Astrocyte (in vitro differentiated cells and primary cell): Measurements from ENCODE around the gene HOXA6. TPM values are rescaled to one million over a fixed set of nuclear protein-coding genes. Genes with fewer than 3 reads are reported as not detected.
A peak's percentile ranks its signal among the peaks of the same experiment; 100 is the strongest.

Experiments used
- DNase-seq: peaks from one replicate; pipeline ENCODE4 v3.0.0-alpha.2; 2010; ENCODE audit warnings: low read depth
- FAIRE-seq: peaks from 2 replicates; lab custom pipeline; 2011; peaks lifted over from hg19 to GRCh38; lab: Jason Lieb, UNC
- H2AFZ ChIP-seq: 2 replicates; pipeline ENCODE4 v1.6.0; 2012; ENCODE audit warnings: low read depth, low read length, inconsistent platforms
- H3K27ac ChIP-seq: 2 replicates; pipeline ENCODE4 v1.5.1; 2011; ENCODE audit warnings: low read depth, low read length, inconsistent platforms
- H3K27me3 ChIP-seq: 2 replicates; pipeline ENCODE4 v1.6.0; 2011; ENCODE audit warnings: low read length, inconsistent platforms; ENCODE audit not compliant: insufficient read depth
- H3K36me3 ChIP-seq: 2 replicates; pipeline ENCODE4 v1.5.1; 2011; ENCODE audit warnings: low read length, inconsistent platforms; ENCODE audit not compliant: insufficient read depth
- H3K4me1 ChIP-seq: 2 replicates; pipeline ENCODE4 v1.5.1; 2011; ENCODE audit warnings: low read length, inconsistent platforms; ENCODE audit not compliant: insufficient read depth
- H3K4me2 ChIP-seq: 2 replicates; pipeline ENCODE4 v1.6.0; 2012; ENCODE audit warnings: low read length, inconsistent platforms
- H3K4me3 ChIP-seq: 2 replicates; pipeline ENCODE4 v1.5.1; 2011; ENCODE audit warnings: low read depth, mild to moderate bottlenecking, low read length, inconsistent platforms; ENCODE audit not compliant: insufficient read depth
- H3K79me2 ChIP-seq: 2 replicates; pipeline ENCODE4 v1.6.0; 2012; ENCODE audit warnings: mild to moderate bottlenecking, low read length, inconsistent platforms; ENCODE audit not compliant: insufficient read depth
- H3K9ac ChIP-seq: 2 replicates; pipeline ENCODE4 v1.6.0; 2012; ENCODE audit warnings: mild to moderate bottlenecking, low read length, inconsistent platforms
- H3K9me3 ChIP-seq: 2 replicates; pipeline ENCODE4 v1.5.1; 2012; ENCODE audit warnings: low read depth, mild to moderate bottlenecking, low read length, inconsistent platforms; ENCODE audit not compliant: insufficient read depth
- H4K20me1 ChIP-seq: 2 replicates; pipeline ENCODE4 v1.6.0; 2012; ENCODE audit warnings: low read length, inconsistent platforms; ENCODE audit not compliant: insufficient read depth
- H3K27ac Mint-ChIP-seq: one replicate; pipeline ENCODE4 v1.8.0; 2021; ENCODE audit warnings: mild to moderate bottlenecking, mixed read lengths; ENCODE audit not compliant: unreplicated experiment
- H3K27me3 Mint-ChIP-seq: one replicate; pipeline ENCODE4 v1.8.0; 2021; ENCODE audit warnings: low read depth, mixed read lengths; ENCODE audit not compliant: unreplicated experiment
- H3K36me3 Mint-ChIP-seq: one replicate; pipeline ENCODE4 v1.8.0; 2021; ENCODE audit warnings: low read depth, mixed read lengths; ENCODE audit not compliant: unreplicated experiment
- H3K4me1 Mint-ChIP-seq: one replicate; pipeline ENCODE4 v1.8.0; 2021; ENCODE audit warnings: low read depth, mixed read lengths; ENCODE audit not compliant: unreplicated experiment
- H3K4me3 Mint-ChIP-seq: one replicate; pipeline ENCODE4 v1.8.0; 2021; ENCODE audit warnings: mild to moderate bottlenecking, moderate library complexity, mixed read lengths; ENCODE audit not compliant: unreplicated experiment
- H3K9me3 Mint-ChIP-seq: one replicate; pipeline ENCODE4 v1.8.0; 2021; ENCODE audit warnings: mild to moderate bottlenecking, mixed read lengths; ENCODE audit not compliant: unreplicated experiment
- CTCF ChIP-seq: IDR thresholded peaks from 2 replicates; pipeline ENCODE4 v1.5.1; 2011; ENCODE audit warnings: low read depth, mild to moderate bottlenecking, inconsistent platforms, low read length, moderate library complexity; ENCODE audit not compliant: insufficient read depth
- EZH2 ChIP-seq: IDR thresholded peaks from 2 replicates; pipeline ENCODE4 v1.6.1; 2012; ENCODE audit warnings: mild to moderate bottlenecking, low read length, inconsistent platforms; ENCODE audit not compliant: insufficient read depth
- total RNA-seq: library from RNA; stranded (reverse); gene quantifications from 2 replicates; pipeline ENCODE4 v1.2.1, GENCODE V29; 2021

The HOXA6 gene
- total RNA-seq, 1 donor from 2014 or later = not detected

GRCh38 chr7:27165996-27166530 is 18.5 kb upstream of the HOXA6 start:
- Mint-ChIP-seq H3K27me3 (peaks cover 75% of the 10 kb centered on the region), H3K9me3 (peaks cover 25% of the 10 kb centered on the region), H3K27ac (peak overlapping the region; percentile 77), H3K36me3 (no peaks in the 10 kb centered on the region), H3K4me1 (no peaks in the 10 kb centered on the region), H3K4me3 (no peak overlapping the region)
- H3K27me3 ChIP-seq = peaks cover 95% of the 10 kb centered on the region
- H3K4me3 ChIP-seq = no peak overlapping the region
- no peaks in the 10 kb centered on the region for H4K20me1 ChIP-seq
- no peak for DNase-seq
- TF ChIP-seq EZH2 (no peak), CTCF (no peak)
- H3K27ac ChIP-seq = no peak overlapping the region
- no peaks in the 10 kb centered on the region for H3K36me3 ChIP-seq
- no peak overlapping the region for H2AFZ ChIP-seq
- H3K9ac ChIP-seq = no peak overlapping the region
- peaks cover 9% of the 10 kb centered on the region for H3K9me3 ChIP-seq
- H3K4me2 ChIP-seq = no peak overlapping the region
- H3K4me1 ChIP-seq = no peaks in the 10 kb centered on the region
- FAIRE-seq = no peak
- H3K79me2 ChIP-seq = no peaks in the 10 kb centered on the region

GRCh38 chr7:27165089-27165995 is 17.8 kb upstream of the HOXA6 start, which contains the start of gene HOXA9:
Gene HOXA9, minus strand, starts transcription at chr7:27165537. Its CDS starts 80 bp downstream, at chr7:27165457.
- peaks cover 71% of the 10 kb centered on the region for H3K27me3 Mint-ChIP-seq
- no peaks in the 10 kb centered on the region for H3K79me2 ChIP-seq
- H3K9ac ChIP-seq = no peak within 1 kb of the TSS
- FAIRE-seq = no peak
- H3K27me3 ChIP-seq = peaks cover 92% of the 10 kb centered on the region
- no peak within 1 kb of the TSS for H3K4me3 Mint-ChIP-seq
- H4K20me1 ChIP-seq = no peaks in the 10 kb centered on the region
- TF ChIP-seq EZH2 = peak; percentile 88
- no peak for TF ChIP-seq CTCF
- no peak within 1 kb of the TSS for H3K4me3 ChIP-seq
- H3K4me1 Mint-ChIP-seq = no peaks in the 10 kb centered on the region
- no peaks in the 10 kb centered on the region for H3K36me3 ChIP-seq
- H3K4me1 ChIP-seq = no peaks in the 10 kb centered on the region
- H3K27ac Mint-ChIP-seq = peak within 1 kb of the TSS; percentile 77
- no peak within 1 kb of the TSS for H2AFZ ChIP-seq
- no peak for DNase-seq
- H3K9me3 ChIP-seq = peaks cover 9% of the 10 kb centered on the region
- H3K4me2 ChIP-seq = no peak within 1 kb of the TSS
- H3K36me3 Mint-ChIP-seq = no peaks in the 10 kb centered on the region
- no peak within 1 kb of the TSS for H3K27ac ChIP-seq
- peaks cover 24% of the 10 kb centered on the region for H3K9me3 Mint-ChIP-seq
